HG02763 (cell line): ENCODE measurements around the gene NREP.

ENCODE experiments used
- ATAC-seq: cut with Tn5 transposase; IDR thresholded peaks from one replicate; pipeline ENCODE4 v1.9.1; 2021; ENCODE audit warnings: mild to moderate bottlenecking, moderate library complexity; ENCODE audit not compliant: unreplicated experiment

Gene NREP

DNA sequence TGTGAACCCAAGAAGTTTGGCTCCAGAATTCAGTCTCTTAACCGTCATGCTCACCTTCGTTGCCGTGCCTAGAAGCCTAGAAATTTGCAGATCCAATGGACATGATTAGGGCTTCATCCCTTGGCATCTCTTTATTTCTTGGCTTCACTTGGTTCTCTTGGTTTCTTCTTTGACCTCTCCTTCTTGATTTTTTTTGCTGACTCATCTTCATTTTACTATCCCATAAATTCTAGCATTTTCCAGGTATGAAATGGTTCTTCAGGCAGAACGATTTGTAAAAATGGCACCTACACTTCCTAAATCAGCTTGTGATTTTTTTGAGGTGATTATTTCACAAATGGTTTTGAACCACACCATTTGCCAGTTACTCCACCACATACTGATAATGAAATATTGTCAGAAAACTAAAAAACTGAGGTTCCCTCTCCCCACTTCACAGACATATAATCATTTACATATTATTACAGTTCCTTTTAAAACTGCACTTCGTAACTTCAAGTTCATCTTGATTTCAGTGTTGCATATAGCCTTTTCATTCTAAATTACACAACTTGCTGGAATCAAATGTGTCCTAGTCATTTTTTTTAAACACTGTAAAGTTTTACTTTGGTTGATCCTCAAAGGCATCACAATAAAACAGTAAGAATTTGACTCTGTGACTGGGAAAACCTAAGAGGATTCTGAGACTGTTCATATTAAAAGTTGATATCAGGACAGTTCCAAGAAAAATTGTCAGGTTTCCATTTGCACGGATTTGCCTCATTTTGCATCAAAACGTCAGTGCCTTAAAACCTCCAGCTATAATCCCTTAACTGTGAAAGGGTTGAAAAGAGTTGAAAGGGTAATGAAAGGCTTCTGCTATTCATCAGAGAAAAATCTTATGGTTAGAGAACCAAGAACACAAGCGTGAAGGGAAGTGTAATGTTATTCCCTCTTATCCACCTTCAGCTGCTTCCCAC, 8.9 kb upstream of the NREP start:
- ATAC-seq, result no peak

DNA sequence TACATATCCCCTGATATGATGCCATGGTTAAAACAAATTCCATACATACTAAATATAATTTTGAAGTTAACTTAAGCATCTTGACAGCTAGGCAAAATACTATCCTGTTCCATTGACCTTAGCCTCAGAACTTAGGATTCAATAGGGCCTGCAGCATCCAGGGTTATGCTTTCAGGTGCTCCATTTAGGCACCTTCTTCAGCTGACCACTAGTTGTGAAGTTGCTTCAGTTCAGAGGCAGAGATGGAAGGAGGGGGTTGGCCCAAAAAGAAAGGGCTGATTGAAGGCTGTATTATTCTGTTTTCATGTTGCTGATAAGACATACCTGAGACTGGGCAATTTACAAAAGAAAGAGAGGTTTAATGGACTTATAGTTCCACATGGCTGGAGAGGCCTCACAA, 7.0 kb upstream of the NREP start:
- ATAC-seq, result no peak

DNA sequence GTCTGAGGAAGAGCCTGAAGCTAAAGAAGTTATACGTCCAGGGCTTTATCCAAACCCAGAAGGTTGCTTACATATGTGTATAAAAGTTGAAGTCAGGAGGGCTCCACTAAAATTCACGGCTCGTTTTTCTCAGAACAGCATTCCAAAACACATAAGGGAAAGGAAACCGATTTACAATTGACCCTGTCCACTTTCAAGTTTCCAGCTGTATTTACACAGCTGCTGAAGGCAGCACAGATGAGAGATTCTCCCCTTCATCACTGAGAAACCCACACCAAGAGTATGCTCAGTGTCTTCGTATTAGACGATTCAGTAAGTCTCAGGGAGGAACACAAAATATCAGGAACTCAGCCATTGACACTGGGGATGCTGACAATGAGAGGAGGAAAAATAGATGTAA, 5.9 kb upstream of the NREP start:
- ATAC-seq, result no peak

DNA sequence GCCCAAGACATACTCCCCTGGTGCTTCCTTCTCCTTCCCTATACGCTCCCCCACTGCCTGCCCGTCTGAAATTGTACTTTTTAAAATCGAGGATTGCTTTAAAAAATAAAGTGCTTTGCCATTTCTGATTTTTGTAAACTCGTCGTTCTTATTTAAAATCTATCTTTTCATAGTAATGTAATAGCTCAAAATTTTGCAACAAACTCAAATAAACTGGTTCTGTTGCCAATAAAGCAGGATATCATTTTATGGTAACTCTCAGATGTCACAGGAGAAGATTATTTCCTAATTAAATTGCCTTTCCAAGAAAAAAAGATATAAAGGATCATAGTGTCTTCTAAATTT, 1.3 kb upstream of the NREP start:
- ATAC-seq, result no peak

DNA sequence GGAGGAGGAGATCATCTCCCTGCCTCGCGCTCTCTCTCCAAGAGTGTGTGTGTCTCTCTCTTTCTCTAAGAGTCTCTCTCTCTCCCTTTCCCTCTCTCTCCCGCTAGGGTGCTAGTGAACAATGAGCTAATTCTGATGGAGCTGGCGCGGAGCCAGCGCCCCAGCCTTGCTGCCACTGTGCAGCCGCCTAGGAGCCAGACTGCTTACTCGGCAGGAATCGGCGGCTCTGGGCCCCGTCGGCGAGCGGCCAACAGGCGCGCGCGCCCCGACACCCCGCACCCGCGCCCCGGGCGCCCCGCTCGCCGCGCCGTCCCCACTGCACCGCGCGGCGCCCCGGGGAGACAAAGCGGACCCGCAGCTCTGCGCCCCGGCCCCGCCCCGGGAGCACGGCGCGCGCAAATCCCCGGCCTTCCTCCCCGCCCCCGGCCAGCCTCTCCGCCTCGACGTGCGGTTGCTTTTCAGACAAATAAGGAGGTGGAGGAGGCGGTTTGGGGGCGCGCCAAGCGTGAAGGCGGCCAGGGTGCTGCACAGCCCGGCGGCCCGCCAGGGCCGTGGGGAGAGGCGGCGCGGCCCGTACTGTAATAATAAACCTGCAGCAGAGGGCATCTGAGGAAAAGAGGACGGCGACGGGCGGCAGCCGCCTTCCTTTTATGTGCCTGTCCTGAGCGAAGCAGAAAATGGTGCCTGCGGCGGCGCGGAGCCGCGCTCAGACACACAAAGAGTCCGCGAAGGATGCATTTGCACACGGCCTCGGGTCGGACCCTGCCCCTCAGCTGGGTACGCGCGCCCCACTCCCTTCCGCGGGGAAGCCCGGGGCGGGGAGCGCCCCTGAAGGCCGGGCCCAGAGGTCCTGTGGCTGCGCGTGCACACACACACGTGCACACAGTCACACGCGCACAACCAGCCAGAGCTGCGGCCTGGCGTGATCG, 625 bp upstream of the NREP start:
- peak; percentile 76 for ATAC-seq

DNA sequence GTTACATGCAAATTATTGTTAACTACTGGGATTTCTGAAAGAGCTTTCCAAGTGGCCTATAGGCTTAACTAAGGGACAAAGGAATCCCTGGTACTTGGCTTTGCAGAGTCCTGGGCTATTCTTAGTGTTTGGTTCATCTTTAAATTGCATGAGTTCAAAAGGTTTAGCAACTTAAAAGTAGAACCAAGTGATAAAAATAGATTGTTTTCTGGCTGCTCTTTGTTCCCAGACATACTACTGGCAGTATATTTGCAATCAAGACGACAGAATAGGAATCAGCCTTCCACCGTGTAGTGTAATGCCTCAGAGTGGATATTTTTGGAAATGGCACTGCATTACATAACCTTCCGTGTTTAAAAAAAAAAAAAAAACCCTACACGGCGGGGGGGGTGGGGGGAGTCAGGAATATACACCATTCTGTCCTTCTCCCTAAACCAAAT, 1.0 kb downstream of the NREP start:
- no peak for ATAC-seq

DNA sequence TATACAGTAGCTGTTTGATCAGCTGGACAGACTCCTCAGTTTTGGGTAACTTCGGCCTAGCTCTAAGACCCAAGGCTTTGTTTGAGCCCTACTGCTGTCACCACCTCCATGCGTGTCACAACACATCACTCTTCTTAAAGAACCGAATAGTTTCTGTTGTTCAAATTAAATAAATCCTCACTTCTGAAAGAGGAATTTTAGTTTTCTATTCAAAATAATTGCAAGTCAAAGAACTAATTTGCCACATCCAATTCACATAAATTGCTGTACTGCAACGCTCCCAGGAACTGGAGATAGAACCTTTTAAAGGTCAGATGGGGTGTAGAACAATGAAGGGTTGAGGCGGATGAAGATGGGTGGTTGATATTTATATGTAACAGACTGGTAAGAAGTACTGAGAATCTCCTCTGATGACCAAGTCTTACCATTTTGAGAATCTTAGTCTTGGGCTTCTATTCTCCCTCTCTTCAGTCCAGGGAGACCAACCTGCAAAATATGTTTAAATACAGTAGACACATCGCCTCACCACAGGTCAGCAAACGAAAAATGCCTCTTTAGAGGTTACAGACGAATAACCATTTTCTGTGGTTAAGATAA, 1.6 kb downstream of the NREP start:
- ATAC-seq, result no peak

DNA sequence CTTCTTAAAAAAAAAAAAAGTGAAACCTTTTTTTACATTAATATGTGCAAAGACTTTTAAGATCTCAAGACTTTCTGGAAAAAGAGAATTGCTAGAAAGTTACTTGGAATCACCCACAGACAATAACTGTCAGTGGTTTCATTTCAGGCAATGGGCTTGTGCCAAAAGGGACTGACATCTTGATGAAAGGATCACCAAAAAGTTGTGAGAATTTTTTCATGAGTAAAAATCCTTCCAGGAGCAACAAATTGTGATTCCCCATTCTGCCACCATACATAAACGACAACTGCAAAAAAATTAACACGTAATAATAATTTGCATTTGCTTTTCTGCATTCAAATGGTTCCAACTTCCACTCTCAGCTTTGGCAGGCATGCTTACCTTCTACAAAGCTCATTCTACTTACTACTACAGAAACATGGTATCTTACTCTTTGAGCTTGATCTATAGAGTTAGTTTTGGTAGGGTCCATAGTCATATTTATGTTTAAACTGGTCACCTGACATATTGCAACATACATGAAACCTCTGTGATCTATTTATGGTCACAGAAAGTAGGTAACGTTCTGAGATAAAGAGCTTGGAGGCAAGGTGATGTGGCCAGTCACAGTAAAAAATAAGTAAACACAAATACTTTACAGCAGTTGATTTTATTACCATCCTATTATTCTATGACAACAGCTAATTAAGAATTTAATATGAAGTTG, 3.0 kb downstream of the NREP start:
- ATAC-seq, result no peak

DNA sequence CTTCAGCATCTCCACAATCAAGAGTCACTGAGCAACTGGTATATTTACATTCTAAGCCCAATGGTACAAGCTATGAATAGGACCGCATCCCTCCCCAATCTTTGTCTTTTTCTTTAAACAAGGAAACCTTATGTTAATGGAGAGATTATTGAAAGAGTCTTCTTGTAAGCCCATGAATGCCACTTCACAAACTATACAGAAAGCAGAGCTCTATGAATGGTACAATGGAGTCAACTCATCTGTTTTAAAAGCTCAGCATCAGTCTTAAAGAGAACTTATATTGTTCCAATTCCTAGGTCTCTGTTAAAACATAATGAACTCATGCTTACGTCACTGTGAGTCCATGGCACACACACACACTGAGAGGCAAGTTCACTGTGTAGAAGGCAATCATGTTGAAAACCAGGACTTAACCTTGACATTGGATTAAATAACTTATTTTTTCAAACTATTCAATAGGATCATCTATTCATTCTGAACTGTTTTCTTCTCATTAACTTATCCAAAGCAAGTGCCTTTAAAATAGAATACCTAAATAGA, 4.5 kb downstream of the NREP start:
- ATAC-seq, result no peak

DNA sequence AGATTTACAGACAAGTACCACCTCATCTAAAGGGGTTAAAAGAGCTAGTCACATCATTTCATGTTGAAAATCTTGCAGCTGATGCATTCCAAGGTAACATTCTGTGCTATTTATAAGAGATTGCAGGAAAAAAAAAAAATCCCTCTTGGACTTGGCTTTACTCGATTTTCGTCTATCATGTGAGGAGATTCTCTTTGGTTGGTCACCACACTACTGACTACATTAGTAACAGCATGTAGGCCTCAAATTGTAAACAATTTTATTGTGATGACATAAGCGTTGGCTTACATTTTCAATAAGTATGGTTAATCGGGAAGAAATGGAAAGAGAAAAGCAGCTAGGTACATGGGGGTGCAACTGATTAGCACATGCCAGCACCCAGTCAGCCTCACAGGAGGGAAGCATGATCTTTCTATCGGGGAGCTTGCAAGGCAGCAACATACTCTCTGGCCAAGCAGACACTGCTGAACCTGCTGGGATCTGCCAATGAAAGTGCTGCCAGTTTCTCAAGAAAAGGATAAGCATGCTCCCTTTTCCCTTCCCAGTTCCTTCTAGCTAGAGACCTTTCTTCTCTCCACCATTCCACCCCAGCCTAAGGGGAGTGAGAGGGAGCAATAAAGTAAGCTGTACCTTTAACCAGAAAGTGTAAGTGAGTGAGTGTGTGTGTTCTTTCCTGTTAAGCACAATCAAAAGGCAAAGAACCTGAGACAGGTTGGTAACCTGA, 7.5 kb downstream of the NREP start:
- ATAC-seq, result no peak

DNA sequence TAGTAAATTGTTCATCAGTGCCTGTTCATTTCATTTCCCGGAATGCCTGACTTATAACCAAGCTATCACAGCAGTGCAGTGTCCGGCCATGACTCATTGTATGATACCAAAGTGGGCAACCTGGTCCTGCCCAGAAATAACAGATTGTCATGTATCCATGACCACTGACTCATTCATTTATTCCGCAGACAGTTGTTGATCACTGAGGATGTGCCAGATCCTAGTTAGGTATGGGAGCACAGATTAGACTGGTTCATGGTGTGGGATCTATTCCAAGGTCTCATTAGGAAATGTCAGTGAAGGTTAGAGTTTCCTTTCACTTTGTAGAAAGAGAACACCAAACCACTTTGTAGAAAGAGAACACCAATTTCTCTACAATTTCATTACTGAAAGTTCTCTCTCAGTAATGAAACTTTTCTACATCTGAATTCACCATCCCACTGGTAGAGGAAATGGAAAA, 8.7 kb downstream of the NREP start:
- no peak for ATAC-seq

DNA sequence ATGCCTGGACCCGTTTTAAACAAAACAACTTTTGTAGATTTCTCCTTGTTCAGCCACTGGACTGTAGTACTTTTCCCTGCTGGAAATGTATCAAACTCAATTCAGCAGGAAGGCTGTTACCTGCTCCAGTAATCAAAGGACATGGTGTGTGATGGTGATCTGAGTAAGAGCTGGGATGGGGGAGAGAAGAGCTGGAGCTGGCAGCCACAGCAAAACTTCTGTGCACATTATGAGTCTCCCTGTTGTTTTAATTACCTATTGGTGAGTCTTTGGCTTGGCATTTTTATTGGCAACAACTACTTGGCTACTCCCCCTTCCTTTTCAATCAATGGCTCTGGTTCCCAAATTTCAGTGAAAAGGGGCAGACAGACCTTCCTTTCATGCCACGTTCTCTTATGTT, 9.7 kb downstream of the NREP start:
- no peak for ATAC-seq

DNA sequence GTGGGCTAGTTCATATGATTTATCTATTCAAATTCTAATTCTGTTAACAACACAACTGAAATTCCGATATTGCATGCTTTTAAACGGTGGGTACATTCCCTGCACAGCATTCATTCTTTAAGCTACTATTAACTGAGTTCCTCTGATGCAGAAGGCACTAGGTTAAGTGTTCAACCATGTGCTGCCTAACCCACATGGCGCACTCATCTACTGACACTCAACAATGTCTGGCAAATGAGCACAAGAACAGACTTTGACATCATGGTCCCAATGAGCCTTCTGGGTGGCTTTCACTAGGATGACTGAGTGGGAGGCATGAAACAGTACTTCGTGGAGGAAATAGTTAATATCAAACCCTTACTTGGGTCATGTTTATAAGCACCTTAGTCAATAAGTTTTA, 10.2 kb downstream of the NREP start:
- no peak for ATAC-seq

DNA sequence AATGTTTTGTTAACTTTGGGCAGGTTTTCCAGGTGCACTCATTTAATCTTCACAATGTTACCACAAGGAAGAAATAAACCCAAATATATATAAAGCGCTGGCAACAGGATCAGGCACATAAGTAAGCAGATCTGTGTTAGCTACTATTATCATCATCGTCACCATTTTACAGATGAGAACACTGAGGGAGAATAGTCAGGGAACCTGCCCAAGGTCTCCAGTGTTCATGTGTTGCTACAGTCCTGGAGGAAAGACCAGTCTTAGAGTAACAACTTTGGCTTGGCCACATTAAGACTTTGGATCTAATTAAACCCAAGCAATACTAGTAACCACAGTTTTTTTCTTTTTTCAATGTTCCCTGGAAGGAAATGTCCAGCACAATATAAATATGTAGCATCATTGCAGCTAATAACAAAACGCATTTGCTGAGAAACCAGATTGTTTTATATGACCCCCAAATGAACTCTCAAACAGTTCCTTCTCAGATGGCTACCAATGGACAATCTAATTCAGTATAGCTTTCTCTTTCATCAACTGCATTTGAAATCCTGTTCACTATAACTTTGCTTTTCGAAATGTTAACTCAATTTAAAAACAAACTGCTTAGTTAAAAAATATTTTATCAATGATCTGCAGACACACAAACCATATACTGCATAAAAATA, 11.8 kb downstream of the NREP start:
- ATAC-seq, result no peak

DNA sequence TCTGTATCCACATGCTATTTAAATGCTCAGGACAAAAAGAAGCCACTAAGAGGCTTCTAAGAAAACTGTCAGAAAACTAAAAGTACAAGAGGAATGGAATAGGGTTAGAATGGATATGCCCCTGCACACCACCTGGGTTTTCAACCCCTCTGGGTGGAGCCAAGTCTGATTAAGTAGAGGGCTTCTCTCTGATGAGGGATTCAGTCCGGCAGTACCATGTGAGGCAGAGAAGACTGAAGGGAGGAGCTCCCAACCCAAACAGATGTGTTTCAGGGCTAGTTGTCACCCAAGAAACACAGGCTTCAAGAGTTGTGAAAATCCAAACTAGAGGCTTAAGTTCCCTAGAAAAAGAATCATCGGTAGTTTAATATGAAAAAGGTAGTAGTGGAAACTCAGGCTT, 12.5 kb downstream of the NREP start:
- ATAC-seq, result no peak

DNA sequence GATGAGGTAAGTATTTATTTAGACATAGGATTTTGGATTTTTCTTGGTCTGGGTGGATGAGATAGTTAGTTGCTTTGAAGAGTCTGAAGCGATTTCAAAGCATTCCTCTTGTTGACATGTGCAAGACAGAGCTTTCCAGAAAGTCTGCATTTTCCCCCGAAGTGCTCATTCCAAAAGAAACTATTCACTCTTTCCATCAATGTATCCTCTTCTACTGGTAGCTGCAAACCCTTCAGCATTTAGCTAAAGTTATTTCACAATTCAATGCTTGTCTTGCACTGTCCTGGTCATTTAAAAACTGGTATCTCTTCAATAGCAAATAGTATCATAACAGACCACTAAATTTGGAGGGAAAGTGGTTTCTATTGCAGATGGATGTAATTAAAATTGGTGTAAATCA, 13.0 kb downstream of the NREP start:
- ATAC-seq, result no peak

DNA sequence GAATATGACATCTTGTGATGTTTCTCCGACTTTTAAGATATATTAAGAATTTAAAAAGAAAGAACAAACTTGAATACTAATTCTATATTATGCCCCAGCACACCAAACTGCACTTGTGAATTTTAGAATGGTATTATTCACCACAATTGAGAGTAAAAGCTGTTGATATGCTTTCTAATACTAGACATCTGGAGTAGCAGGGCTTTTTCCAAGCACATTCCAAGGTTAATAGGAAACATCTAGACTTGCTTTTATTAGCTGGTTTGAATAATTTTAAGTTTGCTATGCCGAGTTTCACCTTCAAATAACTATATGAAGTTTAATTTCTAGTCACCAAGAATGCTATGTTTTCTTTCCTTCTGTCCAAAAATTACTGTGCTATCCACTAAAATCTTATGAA, 13.5 kb downstream of the NREP start:
- ATAC-seq, result no peak

DNA sequence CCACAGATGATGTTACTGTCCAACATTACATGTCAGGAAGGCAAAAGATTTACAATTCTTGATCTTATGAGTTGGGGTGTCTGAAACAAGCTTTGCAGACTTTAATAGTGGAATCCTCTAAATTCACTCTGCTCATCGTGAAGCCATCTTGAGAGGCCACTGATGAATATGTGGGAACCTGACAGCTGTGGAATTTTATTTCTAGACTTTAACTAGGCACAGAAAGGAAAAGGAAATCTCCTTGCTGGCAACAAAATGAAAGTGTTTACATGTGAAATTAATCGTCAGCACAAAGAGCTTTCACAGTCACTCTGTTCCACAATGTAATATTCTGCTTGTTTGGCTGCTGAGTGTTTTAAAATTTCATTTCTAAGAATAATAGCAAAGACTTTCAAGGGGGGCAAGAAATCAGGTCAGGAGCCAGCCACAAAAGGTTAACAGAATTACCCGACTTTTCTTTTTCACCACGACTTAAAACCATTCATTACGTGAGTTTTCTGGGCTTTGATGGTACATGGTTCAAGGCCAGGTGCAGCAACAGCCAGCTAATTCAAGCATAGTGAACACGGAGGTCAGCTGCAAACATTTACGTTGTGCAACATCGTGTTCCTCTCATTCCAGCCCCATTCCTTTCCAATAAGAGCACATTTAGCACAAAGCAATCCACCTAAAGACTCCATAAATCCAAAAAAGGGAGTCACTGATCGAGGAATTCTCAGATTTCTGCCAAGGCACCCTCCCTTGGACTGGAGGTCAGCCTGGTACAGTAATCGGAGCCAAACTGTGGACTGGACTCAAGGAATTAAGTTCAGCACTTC, 14.6 kb downstream of the NREP start:
- ATAC-seq, result no peak
